IPS-18a (cell line): Measurements from ENCODE around the gene INSRR.

Experiments
- H3K27ac ChIP-seq: one replicate; pipeline ENCODE4 v1.5.1; 2013; ENCODE audit warnings: low read length
- H3K27me3 ChIP-seq: one replicate; pipeline ENCODE4 v1.6.1; 2013; ENCODE audit warnings: mild to moderate bottlenecking, low read length; ENCODE audit not compliant: control insufficient read depth, insufficient read depth
- H3K36me3 ChIP-seq: one replicate; pipeline ENCODE4 v1.6.1; 2013; ENCODE audit warnings: low read depth, low read length; ENCODE audit not compliant: control insufficient read depth
- H3K4me1 ChIP-seq: one replicate; pipeline ENCODE4 v1.6.1; 2013; ENCODE audit warnings: low read depth, low read length; ENCODE audit not compliant: control insufficient read depth
- H3K4me3 ChIP-seq: one replicate; pipeline ENCODE4 v1.5.1; 2013; ENCODE audit warnings: low read length
- H3K9ac ChIP-seq: one replicate; pipeline ENCODE4 v1.6.1; 2013; ENCODE audit warnings: mild to moderate bottlenecking, low read length, moderate library complexity
- H3K9me3 ChIP-seq: one replicate; pipeline ENCODE4 v1.6.1; 2013; ENCODE audit warnings: low read depth, low read length; ENCODE audit not compliant: control insufficient read depth

INSRR gene

DNA sequence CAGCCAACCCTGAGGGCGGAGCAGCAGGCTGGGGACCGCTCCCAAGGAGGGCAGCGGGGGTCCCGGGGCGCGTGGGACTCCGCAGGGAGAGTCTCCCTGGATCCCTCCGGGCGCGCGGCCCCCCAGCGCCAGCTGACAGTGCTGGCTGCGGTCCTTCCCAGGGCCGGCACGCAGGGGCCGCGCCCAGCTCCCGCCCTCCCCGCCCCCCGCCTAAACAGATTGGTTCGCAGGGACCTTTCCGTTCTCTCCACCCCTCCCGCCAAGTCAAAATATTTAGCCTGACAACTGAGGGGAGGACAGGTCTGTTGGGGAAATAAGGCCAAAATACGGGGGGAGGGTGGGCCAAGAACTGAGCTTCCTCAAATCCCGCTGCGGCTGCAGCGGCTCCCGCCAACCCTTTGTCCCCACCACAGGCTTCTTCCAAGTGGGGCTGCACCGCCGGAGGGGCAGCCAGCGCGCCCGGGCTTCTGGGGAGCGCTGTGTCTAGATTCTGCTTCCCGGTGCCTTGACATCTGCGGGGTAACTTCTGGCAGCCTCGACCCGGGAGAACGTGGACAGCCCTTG is at the start of gene INSRR:
Gene INSRR (minus strand): TSS at position 159 of the 564 bp plus-strand sequence. CDS start 496 bp downstream, outside the sequence.
- no peak within 1 kb of the TSS for H3K9ac ChIP-seq
- H3K9me3 ChIP-seq: no peaks in the 10 kb centered on the region
- peak within 1 kb of the TSS; percentile 49 for H3K4me3 ChIP-seq

DNA sequence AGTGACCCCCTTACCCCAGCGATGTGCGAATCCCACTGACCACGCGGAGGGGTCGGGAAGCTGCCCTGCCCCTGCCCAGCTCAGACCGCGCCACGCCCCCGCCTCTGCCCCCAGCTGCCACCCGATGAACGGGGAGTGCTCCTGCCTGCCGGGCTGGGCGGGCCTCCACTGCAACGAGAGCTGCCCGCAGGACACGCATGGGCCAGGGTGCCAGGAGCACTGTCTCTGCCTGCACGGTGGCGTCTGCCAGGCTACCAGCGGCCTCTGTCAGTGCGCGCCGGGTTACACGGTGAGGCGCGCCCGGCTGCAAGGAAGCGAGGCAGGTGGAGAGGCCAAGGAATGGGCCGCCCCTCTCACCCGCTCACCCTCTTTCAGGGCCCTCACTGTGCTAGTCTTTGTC is 49.6 kb upstream of the INSRR start:
- H3K9me3 ChIP-seq: no peaks in the 10 kb centered on the region
- H3K4me1 ChIP-seq: no peaks in the 10 kb centered on the region
- no peak overlapping the region for H3K27ac ChIP-seq
- no peaks in the 10 kb centered on the region for H3K36me3 ChIP-seq
- peaks cover 11% of the 10 kb centered on the region for H3K27me3 ChIP-seq
- no peak overlapping the region for H3K9ac ChIP-seq
- no peak overlapping the region for H3K4me3 ChIP-seq

More for the DNA sequence above, at the start of gene INSRR:
- Histone ChIP-seq H3K4me1 (peaks cover 6% of the 10 kb centered on the region), H3K27ac (no peak within 1 kb of the TSS), H3K27me3 (peaks cover 89% of the 10 kb centered on the region), H3K36me3 (no peaks in the 10 kb centered on the region)

DNA sequence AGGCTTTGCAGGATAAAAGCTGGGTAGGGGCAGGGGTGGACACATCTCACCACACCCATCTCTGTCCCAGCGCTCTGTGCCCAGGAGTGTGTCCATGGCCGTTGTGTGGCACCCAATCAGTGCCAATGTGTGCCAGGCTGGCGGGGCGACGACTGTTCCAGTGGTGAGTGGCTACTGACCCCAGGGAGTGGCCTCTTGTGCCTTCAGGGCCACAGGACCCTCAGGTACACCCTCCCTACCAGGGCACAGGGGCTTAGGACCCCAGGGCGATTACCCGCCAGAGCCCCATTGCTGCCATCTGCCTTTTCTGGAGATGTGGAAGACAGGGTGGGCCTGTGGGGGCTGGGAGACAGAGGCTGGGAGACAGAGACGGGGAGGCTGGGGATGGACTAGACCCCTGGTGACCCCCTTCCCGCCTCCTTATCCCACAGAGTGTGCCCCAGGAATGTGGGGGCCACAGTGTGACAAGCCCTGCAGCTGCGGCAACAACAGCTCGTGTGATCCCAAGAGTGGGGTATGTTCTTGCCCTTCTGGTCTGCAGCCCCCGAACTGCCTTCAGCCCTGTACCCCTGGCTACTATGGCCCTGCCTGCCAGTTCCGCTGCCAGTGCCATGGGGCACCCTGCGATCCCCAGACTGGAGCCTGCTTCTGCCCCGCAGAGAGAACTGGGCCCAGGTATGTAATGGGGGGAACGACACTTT is 47.4 kb upstream of the INSRR start:
- no peak overlapping the region for H3K9ac ChIP-seq
- H3K9me3 ChIP-seq: no peaks in the 10 kb centered on the region
- H3K27ac ChIP-seq: no peak overlapping the region
- H3K4me1 ChIP-seq: no peaks in the 10 kb centered on the region
- H3K4me3 ChIP-seq: no peak overlapping the region
- no peaks in the 10 kb centered on the region for H3K36me3 ChIP-seq
- H3K27me3 ChIP-seq: peaks cover 8% of the 10 kb centered on the region

DNA sequence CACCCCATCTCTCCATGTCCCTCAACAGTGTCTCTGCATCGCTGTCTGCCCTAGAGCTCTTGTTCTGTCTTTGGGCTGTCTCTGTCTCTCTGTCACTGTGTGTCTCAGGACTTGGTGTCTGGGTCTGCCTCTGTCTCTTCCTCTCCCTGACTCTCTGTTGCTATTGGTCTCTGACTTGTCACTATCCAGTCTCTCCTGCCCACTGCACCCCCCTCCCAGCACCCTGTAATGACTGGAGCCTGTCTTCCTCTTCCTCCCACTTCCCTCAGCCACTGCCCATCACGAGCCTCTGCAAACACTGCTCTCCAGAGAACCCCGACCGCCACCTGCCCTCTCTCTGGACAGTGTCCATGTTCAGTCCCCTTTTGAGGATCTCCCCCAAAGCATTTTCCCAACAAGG is 46.7 kb upstream of the INSRR start:
- no peak overlapping the region for H3K4me3 ChIP-seq
- no peak overlapping the region for H3K27ac ChIP-seq
- H3K4me1 ChIP-seq: no peaks in the 10 kb centered on the region
- peaks cover 4% of the 10 kb centered on the region for H3K27me3 ChIP-seq
- no peak overlapping the region for H3K9ac ChIP-seq
- H3K36me3 ChIP-seq: no peaks in the 10 kb centered on the region
- no peaks in the 10 kb centered on the region for H3K9me3 ChIP-seq

DNA sequence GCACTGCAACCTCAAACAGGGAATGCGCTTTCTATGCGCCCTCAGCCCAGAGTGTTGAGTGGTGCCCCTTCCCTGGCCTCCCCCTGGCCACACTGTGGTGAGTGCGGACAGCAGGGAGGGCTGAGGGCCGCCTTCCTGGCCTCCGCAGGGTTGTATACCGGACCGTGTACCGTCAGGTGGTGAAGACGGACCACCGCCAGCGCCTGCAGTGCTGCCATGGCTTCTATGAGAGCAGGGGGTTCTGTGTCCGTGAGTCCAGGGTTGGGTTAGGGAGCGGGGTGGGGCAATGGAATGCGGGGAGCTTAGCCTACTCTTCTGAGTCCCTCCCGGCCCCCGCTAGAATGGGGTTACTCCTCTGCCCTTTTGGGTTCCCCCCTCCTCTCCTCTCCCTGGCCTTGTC is 46.3 kb upstream of the INSRR start:
- Histone ChIP-seq H3K9me3 (no peaks in the 10 kb centered on the region), H3K4me3 (no peak overlapping the region), H3K36me3 (no peaks in the 10 kb centered on the region), H3K27me3 (no peaks in the 10 kb centered on the region), H3K4me1 (no peaks in the 10 kb centered on the region), H3K27ac (no peak overlapping the region), H3K9ac (no peak overlapping the region)

DNA sequence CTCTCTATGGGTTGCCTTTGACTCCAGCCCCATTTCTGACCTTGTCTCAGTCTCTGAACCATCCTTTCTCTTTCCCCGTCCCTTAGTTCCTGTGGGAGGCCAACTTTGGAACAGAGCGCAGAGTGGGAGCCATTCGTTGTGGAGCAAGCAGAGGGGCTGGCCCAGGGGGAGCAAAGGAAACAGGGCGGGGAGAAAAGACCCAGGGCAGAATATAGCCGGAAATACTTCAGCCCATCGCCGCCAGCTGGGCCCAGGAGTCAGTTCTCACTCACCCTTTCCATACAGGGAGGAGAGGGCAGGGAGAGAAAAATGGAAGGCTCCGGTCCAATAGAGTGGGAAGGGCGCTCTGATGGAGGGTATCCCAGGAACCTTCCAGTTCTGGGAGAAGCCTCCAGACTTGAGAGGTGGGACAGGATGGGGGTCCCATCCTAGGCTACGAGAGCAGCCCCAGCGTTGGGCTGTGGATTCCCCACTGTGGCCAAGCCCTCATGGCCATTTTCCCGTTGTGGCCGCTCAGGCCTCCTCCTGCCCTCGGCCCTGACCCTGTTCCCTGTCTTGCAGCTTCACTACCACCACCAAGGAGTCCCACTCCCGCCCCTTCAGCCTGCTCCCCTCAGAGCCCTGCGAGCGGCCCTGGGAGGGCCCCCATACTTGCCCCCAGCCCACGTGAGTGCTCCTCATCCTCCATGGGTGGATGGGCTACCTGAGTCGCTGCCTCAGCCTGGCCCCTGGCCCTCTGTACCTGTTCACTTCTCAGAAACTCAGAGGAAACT is 45.5 kb upstream of the INSRR start:
- Histone ChIP-seq H3K4me1 (no peaks in the 10 kb centered on the region), H3K27me3 (no peaks in the 10 kb centered on the region), H3K9ac (no peak overlapping the region), H3K36me3 (no peaks in the 10 kb centered on the region), H3K27ac (no peak overlapping the region), H3K9me3 (no peaks in the 10 kb centered on the region), H3K4me3 (no peak overlapping the region)

DNA sequence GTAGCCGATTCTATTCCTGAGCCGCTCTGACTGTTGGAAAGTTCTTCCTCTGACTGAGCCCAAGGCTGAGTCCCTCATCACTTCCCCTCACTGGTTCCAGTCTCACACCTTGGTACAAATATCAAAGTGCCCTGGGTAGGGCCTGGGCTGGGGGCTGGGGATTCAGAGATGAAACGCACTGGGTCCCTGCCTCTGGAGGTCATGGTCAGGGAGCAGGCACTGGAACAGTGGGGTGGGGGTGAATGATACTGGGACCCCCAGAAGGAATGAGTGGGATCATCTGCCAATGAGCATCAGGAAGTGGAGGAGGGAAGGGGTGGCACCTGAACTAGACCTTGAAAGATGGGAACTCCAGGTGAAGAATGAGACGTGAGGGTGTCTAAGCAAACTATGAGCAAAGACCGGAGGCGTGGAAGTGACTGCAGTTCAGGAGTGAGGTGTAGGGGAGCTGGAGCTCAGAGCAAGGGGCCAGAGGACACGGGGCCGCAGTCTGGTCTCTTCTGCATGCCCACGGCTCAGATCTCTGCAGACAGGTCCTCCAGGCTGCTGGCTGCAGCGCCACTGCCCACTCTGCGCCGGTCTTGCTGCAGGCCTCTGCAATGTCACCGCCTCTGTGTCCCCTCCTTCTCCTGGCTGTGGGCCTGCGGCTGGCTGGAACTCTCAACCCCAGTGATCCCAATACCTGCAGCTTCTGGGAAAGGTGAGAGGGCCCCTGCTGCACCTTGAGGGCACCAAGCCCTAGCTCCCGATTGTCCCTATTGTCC is 44.6 kb upstream of the INSRR start:
- H3K9ac ChIP-seq: no peak overlapping the region
- H3K27ac ChIP-seq: no peak overlapping the region
- no peaks in the 10 kb centered on the region for H3K9me3 ChIP-seq
- H3K36me3 ChIP-seq: no peaks in the 10 kb centered on the region
- H3K27me3 ChIP-seq: no peaks in the 10 kb centered on the region
- H3K4me3 ChIP-seq: no peak overlapping the region
- no peaks in the 10 kb centered on the region for H3K4me1 ChIP-seq

DNA sequence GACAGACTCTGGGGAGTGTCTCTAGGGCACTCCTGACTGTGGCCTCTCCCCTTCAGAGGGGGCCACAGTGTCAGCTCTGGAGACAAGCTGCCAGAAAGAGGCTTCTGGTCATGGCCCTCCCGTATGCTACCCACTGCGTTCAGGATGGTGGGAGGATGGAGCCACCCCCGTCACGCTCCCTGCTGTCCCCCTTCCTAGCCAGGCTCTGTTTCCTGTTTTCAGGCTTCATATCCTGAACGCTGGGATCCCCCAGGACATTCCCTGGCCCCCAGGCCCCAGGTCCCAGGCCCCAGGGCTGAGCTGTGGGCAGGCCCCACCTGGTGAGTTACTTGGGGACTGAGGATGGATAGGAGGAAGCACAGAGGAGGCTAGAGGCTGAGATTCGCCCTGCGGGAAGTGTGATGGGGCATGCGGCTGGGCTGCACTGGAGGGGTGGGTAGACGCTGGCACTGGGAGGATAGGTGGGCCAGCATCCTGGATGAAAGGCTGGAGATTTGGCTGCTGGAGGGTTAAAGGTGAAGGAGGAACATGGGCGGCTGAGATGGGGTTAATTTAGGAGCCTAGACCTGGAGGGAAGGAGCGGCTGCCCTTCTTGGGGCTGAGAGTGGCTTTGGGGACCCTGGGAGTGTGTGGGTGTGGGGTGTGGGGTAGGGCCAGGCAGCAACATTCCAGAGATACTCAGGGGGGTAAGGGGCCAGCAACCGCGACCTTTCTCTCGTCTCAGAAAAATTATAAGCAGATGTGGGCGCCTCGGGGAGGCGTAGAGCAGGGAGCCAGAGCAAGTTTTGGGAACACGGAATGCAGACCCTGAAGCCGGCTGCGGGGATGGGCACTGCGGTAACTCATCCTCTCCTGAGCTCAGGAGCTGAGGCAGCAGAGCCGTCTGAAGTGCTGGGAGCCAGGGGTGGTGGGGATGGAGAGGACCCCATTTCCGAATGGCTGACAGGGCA is 43.3 kb upstream of the INSRR start:
- no peak overlapping the region for H3K27ac ChIP-seq
- no peaks in the 10 kb centered on the region for H3K4me1 ChIP-seq
- H3K36me3 ChIP-seq: no peaks in the 10 kb centered on the region
- no peaks in the 10 kb centered on the region for H3K27me3 ChIP-seq
- no peak overlapping the region for H3K4me3 ChIP-seq
- no peaks in the 10 kb centered on the region for H3K9me3 ChIP-seq
- no peak overlapping the region for H3K9ac ChIP-seq

DNA sequence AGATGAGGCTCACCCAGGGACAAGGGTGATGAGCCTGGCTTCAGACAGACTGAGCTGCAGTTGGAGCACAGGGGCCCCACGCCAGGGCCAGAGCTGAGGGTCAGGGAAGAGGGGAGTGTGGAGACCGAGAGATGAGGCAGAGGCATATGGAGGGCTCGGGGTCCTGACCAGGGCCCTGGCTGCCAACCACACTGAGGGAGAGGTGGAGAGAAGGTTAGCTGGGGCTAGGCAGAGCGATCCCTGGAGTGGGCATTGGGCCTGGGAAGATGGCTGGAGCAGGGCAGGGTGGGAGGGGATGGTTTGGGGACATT is 42.6 kb upstream of the INSRR start:
- Histone ChIP-seq H3K4me1 (no peaks in the 10 kb centered on the region), H3K9me3 (no peaks in the 10 kb centered on the region), H3K27ac (no peak overlapping the region), H3K4me3 (no peak overlapping the region), H3K27me3 (no peaks in the 10 kb centered on the region), H3K9ac (no peak overlapping the region), H3K36me3 (no peaks in the 10 kb centered on the region)

DNA sequence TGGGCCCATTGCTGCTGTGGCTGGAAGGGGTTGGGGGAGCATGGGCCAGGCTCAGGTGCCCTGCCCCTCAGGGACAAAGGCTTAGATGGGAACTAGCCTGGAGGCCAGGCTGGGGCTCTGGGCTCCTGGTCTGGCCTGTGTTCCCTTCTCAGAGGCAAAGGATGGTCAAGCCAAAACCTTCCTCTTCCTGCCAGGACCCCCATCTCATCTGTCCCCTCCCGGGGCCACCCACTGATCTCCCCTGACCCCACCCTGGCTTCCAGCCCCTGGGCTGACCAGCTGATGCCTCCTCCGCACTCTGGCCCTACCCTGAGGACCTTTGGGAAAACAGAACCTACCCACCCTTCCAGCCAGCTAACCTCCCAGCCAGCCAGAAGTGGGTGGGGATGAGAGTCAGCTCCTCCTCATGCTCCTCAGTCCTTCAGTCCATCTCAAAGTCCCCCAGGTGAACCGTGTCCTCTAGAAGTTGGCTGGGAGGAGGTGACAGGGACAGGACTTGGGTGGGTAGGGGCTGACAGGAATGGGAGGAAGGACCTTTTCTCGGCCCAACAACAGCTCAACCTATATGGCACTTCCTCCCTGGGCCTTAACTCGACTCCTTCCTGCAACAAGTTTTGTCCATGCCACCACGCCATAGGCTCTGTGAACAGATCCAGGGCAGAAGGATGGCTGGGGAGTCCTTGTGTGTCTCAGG is 42.1 kb upstream of the INSRR start:
- H3K4me1 ChIP-seq: no peaks in the 10 kb centered on the region
- no peaks in the 10 kb centered on the region for H3K9me3 ChIP-seq
- no peak overlapping the region for H3K27ac ChIP-seq
- H3K36me3 ChIP-seq: no peaks in the 10 kb centered on the region
- no peak overlapping the region for H3K4me3 ChIP-seq
- no peaks in the 10 kb centered on the region for H3K27me3 ChIP-seq
- no peak overlapping the region for H3K9ac ChIP-seq
